Peyer's patch (tissue), 4 donors: Measurements from ENCODE around the gene VARS1.

Source experiments
- POLR2A ChIP-seq, 2 donors: fragments of 450-650 bp; IDR thresholded peaks; one replicate each; pipeline ENCODE4 v1.5.1; 2017; ENCODE audit warnings: antibody characterized with exemption in 2 of 2, mild to moderate bottlenecking in 2 of 2, moderate library complexity in 2 of 2
- TF ChIP-seq, protein P1 (sequence below), 6 experiments: fragments of 450-650 bp in 4 of 6; fragments of 200-600 bp in 2 of 6; sonication (generic) in 1 of 6; IDR thresholded peaks; one replicate each; pipeline ENCODE4 v1.5.1; 2017 to 2019; ENCODE audit warnings: antibody characterized with exemption in 6 of 6, mild to moderate bottlenecking in 3 of 6, moderate library complexity in 1 of 6

DNA sequence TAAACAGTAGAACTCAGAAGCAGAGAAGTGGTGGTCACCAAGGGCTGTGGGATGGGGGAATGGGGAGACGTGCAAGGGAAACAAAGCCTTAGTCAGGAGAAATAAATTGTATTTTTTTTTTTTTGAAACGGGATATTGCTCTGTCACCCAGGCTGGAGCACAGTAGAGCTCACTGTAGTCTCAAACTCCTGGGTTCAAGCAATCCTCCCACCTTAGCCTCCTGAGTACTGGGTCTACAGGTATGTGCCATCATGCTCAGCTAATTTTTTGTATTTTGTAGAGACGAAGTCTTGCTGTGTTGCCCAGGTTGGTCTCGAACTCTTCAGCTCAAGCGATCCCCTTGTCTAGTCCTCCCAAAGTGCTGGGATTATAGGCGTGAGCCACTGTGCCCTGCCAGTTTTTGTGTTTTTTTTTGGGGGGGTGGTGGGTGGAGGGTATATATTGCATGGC, 35.4 kb upstream of the VARS1 start:
- TF ChIP-seq, protein P1, sequence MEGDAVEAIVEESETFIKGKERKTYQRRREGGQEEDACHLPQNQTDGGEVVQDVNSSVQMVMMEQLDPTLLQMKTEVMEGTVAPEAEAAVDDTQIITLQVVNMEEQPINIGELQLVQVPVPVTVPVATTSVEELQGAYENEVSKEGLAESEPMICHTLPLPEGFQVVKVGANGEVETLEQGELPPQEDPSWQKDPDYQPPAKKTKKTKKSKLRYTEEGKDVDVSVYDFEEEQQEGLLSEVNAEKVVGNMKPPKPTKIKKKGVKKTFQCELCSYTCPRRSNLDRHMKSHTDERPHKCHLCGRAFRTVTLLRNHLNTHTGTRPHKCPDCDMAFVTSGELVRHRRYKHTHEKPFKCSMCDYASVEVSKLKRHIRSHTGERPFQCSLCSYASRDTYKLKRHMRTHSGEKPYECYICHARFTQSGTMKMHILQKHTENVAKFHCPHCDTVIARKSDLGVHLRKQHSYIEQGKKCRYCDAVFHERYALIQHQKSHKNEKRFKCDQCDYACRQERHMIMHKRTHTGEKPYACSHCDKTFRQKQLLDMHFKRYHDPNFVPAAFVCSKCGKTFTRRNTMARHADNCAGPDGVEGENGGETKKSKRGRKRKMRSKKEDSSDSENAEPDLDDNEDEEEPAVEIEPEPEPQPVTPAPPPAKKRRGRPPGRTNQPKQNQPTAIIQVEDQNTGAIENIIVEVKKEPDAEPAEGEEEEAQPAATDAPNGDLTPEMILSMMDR (IDR thresholded peaks at IDR 0.05) = no peak
- TF ChIP-seq POLR2A (IDR thresholded peaks at IDR 0.05) = no peak
